Fibroblast of upper back skin (primary cell): Measurements from ENCODE around the gene GRB7.
"Not testable (repeated sequence)": the region's sequence is repeated elsewhere in the genome, so short reads cannot be mapped to it uniquely, and the experiment has no call there.

Experiments
- DNase-seq: peaks from one replicate; pipeline ENCODE4 v3.0.0-alpha.2; 2013

The GRB7 gene

DNA sequence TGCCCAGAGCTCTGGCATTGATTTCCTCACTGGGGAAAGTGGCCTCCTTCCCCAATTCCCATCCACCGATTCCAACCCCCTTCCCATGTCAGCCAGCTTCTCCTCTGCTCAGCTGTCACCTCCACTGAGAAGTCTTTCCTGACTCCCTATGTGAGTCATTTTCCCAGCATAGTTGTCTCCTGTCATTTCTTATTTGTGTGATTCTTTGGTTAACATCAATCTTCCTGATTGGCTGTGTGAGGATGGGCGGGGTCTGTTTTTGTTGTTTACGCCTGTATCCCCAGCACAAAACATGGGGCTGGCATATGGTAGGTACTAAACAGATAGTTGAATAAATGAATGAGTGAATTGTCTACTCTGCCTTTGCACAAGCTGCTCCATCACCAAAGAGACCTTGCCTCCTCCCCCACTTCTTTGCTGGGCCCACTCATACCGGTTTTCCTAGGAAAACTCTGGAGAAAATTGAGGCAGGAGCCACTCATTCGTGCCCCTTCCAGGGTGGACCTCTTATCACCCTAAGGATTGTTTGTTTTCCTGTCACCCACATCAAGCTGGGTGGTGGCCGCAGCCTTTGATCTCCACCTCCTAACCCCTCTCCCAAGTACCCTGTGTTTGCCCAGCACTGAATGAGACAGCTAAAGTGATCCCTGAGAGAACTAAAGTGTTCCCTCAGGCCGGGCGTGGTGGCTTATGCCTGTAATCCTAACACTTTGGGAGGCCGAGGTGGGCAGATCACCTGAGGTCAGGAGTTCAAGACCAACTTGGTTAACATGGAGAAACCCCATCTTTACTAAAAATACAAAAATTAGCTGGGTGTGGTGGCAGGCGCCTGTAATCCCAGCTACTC lies 1.2 kb upstream of the GRB7 start:
- no peak for DNase-seq

DNA sequence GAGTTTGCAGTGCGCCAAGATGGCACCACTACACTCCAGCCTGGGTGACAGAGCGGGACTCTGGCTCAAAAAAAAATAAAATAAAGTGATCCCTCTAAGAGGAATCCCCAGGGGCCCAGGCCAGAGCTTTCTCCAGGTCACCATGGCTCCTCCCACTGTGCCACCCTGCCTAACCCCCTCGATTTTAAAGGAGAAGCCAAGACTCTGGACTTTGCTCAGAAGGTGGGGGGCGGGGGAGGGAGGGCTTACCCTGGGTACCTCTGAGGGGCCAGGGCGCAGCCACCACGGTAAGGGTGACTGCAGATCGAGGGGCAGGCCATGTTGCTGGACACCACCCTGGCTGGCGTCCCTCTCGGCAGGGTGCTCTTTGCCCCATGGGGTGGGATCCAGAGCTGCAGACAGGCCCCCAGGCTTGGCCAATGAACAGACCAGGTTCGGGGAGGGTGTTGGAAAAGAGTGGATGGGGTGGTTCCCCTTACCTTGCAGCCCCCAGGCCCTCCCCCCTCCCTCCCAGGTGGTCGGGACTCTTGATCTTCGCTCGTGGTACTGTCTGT lies 455 bp upstream of the GRB7 start:
- no peak for DNase-seq

- DNase-seq, result no peak
These were observed 797 bp downstream of the GRB7 start for GRCh38 chr17:39738568-39738901.

DNA sequence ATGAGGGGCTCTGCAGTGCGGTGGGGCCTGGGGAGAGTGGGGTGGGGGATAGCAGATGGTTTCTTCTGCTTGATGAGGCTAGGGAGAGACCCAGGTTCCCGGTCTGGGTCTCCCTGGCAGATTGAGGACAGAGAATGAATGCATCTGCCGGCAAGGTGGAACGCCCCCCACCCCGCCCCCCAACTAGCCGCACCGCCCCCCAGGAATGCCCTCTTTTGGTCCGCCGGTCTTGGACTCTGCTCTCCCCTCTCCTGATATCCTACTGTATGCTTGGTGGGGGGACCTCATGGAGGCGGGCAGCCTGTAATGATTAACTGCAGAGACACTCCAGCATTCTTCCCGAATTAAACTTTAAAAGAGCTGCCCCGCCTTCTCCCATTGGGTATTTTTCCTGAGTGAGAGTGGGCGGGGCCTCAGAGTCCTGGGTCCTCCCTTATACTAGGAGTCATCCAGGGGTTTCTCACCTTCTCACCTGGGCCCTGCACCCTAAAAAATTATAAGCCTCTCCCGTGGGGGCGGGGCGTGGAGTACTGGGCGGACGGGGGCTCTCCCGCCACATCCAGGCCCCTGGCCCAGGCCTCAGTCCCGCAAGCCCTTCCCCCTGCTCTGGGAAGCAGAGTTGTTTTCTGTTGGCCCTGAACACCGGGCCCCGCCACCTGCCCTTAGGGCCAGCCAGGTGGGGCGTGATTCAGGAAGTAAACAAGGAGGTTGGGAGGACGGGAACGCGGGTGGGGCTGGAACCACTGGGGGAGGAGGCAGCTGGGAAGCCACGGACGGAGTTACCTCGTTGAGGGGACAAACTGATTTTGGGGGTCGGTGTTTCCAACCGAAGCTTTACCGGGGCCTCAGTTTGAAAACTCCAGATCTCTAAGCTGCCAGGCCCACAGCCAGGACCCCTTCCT lies 1.5 kb downstream of the GRB7 start:
- DNase-seq, result peak; percentile 39

- peak; percentile 35 for DNase-seq
These were observed 2.2 kb downstream of the GRB7 start for GRCh38 chr17:39739885-39740356.

GRCh38 chr17:39740357-39741111 lies 2.8 kb downstream of the GRB7 start:
- peak; percentile 57 for DNase-seq

- no peak for DNase-seq
These were observed 4.6 kb downstream of the GRB7 start for GRCh38 chr17:39742126-39742855.

DNA sequence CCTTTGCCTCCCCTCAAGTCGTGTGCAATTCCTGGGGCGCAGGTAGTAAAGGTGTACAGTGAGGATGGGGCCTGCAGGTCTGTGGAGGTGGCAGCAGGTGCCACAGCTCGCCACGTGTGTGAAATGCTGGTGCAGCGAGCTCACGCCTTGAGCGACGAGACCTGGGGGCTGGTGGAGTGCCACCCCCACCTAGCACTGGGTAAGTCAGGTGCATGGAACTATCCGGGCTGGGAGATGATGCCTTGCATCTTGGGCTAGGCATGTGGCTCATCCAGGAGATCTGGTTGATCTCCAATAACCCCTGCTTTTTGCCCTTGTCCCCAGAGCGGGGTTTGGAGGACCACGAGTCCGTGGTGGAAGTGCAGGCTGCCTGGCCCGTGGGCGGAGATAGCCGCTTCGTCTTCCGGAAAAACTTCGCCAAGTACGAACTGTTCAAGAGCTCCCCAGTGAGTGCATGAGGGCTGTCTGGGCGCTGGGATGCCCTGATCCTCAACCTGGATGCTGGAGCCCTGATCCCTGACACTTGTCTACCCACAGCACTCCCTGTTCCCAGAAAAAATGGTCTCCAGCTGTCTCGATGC lies 5.2 kb downstream of the GRB7 start:
- no peak for DNase-seq

GRCh38 chr17:39744075-39744835 lies 6.5 kb downstream of the GRB7 start:
- DNase-seq, result no peak

DNA sequence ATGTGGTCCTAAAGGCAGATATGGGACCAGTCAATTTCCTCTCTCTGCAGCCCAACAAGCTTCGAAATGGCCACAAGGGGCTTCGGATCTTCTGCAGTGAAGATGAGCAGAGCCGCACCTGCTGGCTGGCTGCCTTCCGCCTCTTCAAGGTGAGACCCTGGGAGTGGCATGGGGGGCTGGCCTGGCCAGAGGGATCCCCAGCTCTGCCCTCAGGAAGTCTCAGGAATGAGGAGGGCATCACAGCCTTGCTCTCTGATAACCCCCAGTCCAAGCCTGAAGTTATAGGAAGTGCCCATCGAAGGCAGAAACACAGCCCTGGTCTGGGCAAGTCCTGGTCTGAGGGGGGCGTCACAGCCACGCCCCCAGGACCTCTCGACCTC lies 7.1 kb downstream of the GRB7 start:
- no peak for DNase-seq

DNA sequence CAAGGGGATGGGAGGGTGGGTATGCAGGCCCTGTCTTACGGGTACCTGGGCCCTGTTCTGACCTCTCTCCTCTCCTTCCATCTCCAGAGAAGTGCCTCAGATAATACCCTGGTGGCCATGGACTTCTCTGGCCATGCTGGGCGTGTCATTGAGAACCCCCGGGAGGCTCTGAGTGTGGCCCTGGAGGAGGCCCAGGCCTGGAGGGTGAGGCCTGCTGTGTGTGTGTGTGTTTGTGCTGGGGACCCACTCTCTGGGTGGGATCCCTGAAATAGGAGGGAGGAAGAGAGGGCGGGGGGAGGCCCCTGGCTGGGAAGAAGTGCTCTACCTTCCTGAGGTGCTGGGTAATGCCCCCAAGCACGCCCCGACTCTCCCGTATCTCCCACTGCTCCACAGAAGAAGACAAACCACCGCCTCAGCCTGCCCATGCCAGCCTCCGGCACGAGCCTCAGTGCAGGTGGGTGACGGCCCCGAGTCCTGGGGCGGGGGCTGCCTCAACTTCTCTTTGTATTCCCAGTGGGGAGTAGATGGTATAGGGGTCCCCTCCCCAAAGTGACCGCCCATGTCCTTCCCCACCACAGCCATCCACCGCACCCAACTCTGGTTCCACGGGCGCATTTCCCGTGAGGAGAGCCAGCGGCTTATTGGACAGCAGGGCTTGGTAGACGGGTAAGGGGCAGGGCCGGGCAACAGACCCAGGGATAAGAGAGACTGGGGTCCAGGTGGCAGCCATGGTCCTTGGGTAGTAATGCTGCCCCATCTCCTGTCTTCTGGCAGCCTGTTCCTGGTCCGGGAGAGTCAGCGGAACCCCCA lies 7.8 kb downstream of the GRB7 start:
- DNase-seq, result no peak

- DNase-seq, result no peak
These were observed 8.4 kb downstream of the GRB7 start for GRCh38 chr17:39746145-39746461.

GRCh38 chr17:39747745-39748144 lies 10.0 kb downstream of the GRB7 start:
- no peak for DNase-seq

DNA sequence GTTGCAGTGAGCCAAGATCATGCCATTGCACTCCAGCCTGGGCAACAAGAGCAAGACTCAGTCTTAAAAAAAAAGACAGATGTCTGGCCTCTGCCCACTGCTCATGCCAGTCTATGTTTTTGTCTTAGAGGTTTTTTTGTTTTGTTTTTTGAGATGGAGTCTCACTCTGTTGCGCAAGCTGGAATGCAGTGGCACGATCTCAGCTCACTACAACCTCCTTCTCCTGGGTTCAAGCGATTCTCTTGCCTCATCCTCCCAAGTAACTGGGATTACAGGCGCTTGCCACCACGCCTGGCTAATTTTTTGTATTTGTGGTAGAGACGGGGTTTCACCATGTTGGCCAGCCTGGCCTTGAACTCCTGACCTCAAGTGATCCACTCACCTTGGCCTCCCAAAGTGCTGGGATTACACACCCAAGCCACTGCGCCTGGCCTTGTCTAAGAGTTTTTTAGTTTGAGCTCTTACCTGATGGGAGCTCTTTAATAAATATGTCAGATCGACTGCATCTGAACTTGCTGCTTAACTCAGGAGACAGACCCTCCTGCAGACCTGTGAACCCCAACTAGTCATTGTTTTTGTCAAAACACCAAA lies 10.8 kb downstream of the GRB7 start:
- DNase-seq, result not testable (repeated sequence)

GRCh38 chr17:39750131-39751015 lies 12.6 kb downstream of the GRB7 start:
- DNase-seq, result no peak

DNA sequence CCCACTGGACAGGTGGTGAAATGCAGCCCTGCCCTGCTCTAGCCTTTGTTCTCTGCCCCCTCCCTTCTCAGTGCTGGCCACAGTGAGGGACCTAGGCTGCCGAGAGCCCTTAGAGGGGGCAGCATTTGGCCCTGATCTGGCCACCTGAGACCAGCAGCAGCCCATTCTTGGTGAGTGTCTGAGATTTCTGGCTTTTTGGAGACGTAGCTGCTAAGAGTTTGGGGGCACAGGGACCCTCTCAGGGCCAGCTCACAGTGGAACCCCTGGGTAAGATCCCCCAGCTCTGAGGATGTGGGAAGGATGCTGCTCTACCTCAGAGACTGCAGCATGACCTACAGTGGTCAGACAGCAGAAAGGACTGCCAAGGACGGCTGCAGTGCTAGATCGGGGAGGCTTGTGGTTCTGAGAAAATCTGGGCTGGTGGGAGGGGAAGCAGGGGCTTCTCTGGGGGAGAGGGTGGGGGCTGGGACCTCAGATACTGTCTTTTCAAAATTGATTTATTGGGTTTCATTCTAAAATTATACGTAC lies 13.3 kb downstream of the GRB7 start:
- DNase-seq, result no peak

GRCh38 chr17:39751637-39752036 lies 13.9 kb downstream of the GRB7 start:
- DNase-seq, result no peak

- no peak for DNase-seq
These were observed 14.6 kb downstream of the GRB7 start for GRCh38 chr17:39752241-39752881.
